Naive thymus-derived CD8-positive, alpha-beta T cell (primary cell): ENCODE results near the gene TEX44. TPM values are rescaled to one million over a fixed set of nuclear protein-coding genes. Genes with fewer than 3 reads are reported as not detected.

Experiments used
- polyA plus RNA-seq, 3 donors: library from polyadenylated mRNA; unstranded; fragments of 300-500 nt; fragmentation: Illumina TruSeq; gene quantifications; one replicate each; pipeline ENCODE4 v1.2.3, GENCODE V29; 2021
- total RNA-seq, 8 experiments: library from RNA in 2 of 8; stranded (reverse) in 2 of 8; gene quantifications; one replicate each; pipeline ENCODE4 v1.2.3 and lab custom pipeline; 2021 to 2026

The TEX44 gene
- total and polyA plus RNA-seq, 5 experiments from 2014 or later: not detected

Other genes with a start within 250 kb of the TEX44 start
- gene B3GNT7, start 197.2 kb upstream of the TEX44 start, total RNA-seq: under 1 TPM; 0.55 to 0.68 TPM
- gene B3GNT7, start 197.2 kb upstream of the TEX44 start, polyA plus RNA-seq: under 1 TPM in 1 of 3 donors, not detected in 2; 0.06 TPM
- 100 to 1,000 TPM; 446 to 467 TPM for gene NCL, start 128.4 kb upstream of the TEX44 start, total RNA-seq
- gene NCL, start 128.4 kb upstream of the TEX44 start, polyA plus RNA-seq: 100 to 1,000 TPM; 370 to 590 (median 468) TPM
- under 1 TPM in 1 of 2 experiments, not detected in 1; 0.10 TPM for gene NMUR1, start 62.4 kb upstream of the TEX44 start, total RNA-seq
- gene NMUR1, start 62.4 kb upstream of the TEX44 start, polyA plus RNA-seq: 1 to 10 TPM in 1 of 3 donors, under 1 TPM in 2; 0.07 to 3.7 (median 0.17) TPM
- gene PTMA, start 115.7 kb downstream of the TEX44 start, total RNA-seq: 1,000 to 10,000 TPM; 1,008 to 1,051 TPM
- gene PTMA, start 115.7 kb downstream of the TEX44 start, polyA plus RNA-seq: 1,000 to 10,000 TPM; 1,851 to 2,224 (median 2,052) TPM
- gene PDE6D, start 188.4 kb downstream of the TEX44 start, total RNA-seq: 10 to 100 TPM; 24.7 to 30.6 TPM
- gene PDE6D, start 188.4 kb downstream of the TEX44 start, polyA plus RNA-seq: 10 to 100 TPM; 47.9 to 59.5 (median 51.4) TPM
- gene COPS7B, start 193.6 kb downstream of the TEX44 start, total RNA-seq: 10 to 100 TPM; 55.8 to 57.7 TPM
- 10 to 100 TPM; 30.0 to 41.0 (median 32.6) TPM for gene COPS7B, start 193.6 kb downstream of the TEX44 start, polyA plus RNA-seq